Forelimb muscle (tissue), 1 donor: ENCODE measurements around the gene S100A8. TPM values are rescaled to one million over a fixed set of nuclear protein-coding genes. Genes with fewer than 3 reads are reported as not detected.
"Not testable (repeated sequence)": the region's sequence is repeated elsewhere in the genome, so short reads cannot be mapped to it uniquely, and the experiment has no call there.

Experiments used
- DNase-seq: peaks from one replicate; pipeline ENCODE4 v3.0.0-alpha.2; 2013; ENCODE audit warnings: low read depth
- polyA plus RNA-seq: library from polyadenylated mRNA; unstranded; fragments of 120-200 nt; gene quantifications from one replicate; pipeline ENCODE4 v1.2.1, GENCODE V29; 2013; ENCODE audit not compliant: insufficient read length

The S100A8 gene
- polyA plus RNA-seq, 1 donor: 16.1 TPM

GRCh38 chr1:153347856-153348255 is 43.0 kb downstream of the S100A8 start:
- no peak for DNase-seq

- DNase-seq: not testable (repeated sequence)
Measured at GRCh38 chr1:153347049-153347448, 43.8 kb downstream of the S100A8 start.

- no peak for DNase-seq
Measured at GRCh38 chr1:153346077-153346723, 44.7 kb downstream of the S100A8 start.

- DNase-seq: no peak
Measured at GRCh38 chr1:153345187-153346076, 45.4 kb downstream of the S100A8 start.

GRCh38 chr1:153344718-153345025 is 46.2 kb downstream of the S100A8 start:
- DNase-seq: no peak

GRCh38 chr1:153343811-153344717 is 46.8 kb downstream of the S100A8 start:
- no peak for DNase-seq

- DNase-seq: no peak
Measured at GRCh38 chr1:153343040-153343681, 47.7 kb downstream of the S100A8 start.

- DNase-seq: no peak
Measured at GRCh38 chr1:153342178-153342577, 48.7 kb downstream of the S100A8 start.

GRCh38 chr1:153341431-153341934 is 49.4 kb downstream of the S100A8 start:
- no peak for DNase-seq

- DNase-seq: no peak
Measured at GRCh38 chr1:153340356-153340755, 50.5 kb downstream of the S100A8 start.

Other genes starting within 250 kb of the S100A8 start
- not detected for gene SPRR2G, start 240.2 kb downstream of the S100A8 start, polyA plus RNA-seq
- not detected for gene LELP1, start 187.6 kb downstream of the S100A8 start, polyA plus RNA-seq
- gene PRR9, start 173.5 kb downstream of the S100A8 start, polyA plus RNA-seq: not detected
- not detected for gene LORICRIN, start 131.4 kb downstream of the S100A8 start, polyA plus RNA-seq
- gene PGLYRP3, start 78.1 kb downstream of the S100A8 start, polyA plus RNA-seq: not detected
- gene PGLYRP4, start 42.2 kb downstream of the S100A8 start, polyA plus RNA-seq: not detected
- gene S100A9, start 33.2 kb downstream of the S100A8 start, polyA plus RNA-seq: 21.2 TPM
- gene S100A12, start 15.5 kb downstream of the S100A8 start, polyA plus RNA-seq: 2.7 TPM
- gene S100A7A, start 25.4 kb upstream of the S100A8 start, polyA plus RNA-seq: not detected
- gene S100A7, start 69.6 kb upstream of the S100A8 start, polyA plus RNA-seq: not detected
- gene S100A6, start 144.9 kb upstream of the S100A8 start, polyA plus RNA-seq: 191 TPM
- gene S100A5, start 149.9 kb upstream of the S100A8 start, polyA plus RNA-seq: 0.27 TPM
- 188 TPM for gene S100A4, start 154.7 kb upstream of the S100A8 start, polyA plus RNA-seq
- gene S100A3, start 158.2 kb upstream of the S100A8 start, polyA plus RNA-seq: 0.77 TPM
- 2.0 TPM for gene S100A2, start 174.8 kb upstream of the S100A8 start, polyA plus RNA-seq
- 43.0 TPM for gene S100A16, start 222.1 kb upstream of the S100A8 start, polyA plus RNA-seq
- gene S100A14, start 225.3 kb upstream of the S100A8 start, polyA plus RNA-seq: 0.18 TPM
- gene S100A13, start 236.4 kb upstream of the S100A8 start, polyA plus RNA-seq: 74.0 TPM
- gene S100A1, start 237.4 kb upstream of the S100A8 start, polyA plus RNA-seq: 8.1 TPM
- gene CHTOP, start 243.0 kb upstream of the S100A8 start, polyA plus RNA-seq: 98.0 TPM